Measurements from ENCODE around the gene SORCS2. TPM values are rescaled to one million over a fixed set of nuclear protein-coding genes. Genes with fewer than 3 reads are reported as not detected.

Gene SORCS2
- total RNA-seq, 4 donors from 2014 or later, result 0.07 to 1.2 (median 0.11) TPM

DNA sequence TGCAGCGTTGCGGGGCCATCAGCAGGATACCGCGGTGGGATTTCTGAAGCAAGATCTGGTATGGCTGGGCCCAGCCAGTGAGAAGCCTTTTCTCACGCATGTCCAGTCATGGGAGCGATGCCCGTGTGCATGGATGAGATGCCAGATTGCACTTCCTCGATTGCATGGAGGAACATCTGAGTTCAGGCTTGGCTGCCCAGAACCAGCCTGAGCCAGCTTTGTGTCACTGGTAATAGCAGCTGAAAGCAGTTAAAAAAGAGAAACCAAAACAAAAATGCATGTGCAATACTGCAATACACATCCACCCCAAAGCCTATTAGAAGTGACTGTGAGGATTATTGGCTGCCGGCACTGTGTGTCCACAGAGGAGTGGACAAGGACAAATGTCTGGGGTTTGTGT, 183.1 kb downstream of the SORCS2 start:
- Histone ChIP-seq H3K9me3 (no peaks in the 10 kb centered on the region), H3K27me3 (peaks cover 0 to 28% (median 20%) of the 10 kb centered on the region in 3 donors), H3K36me3 (no peaks in the 10 kb centered on the region), H3K4me1 (no peaks in the 10 kb centered on the region), H3K27ac (no peak overlapping the region), H3K4me3 (no peak overlapping the region)
- TF ChIP-seq POLR2A (IDR thresholded peaks at IDR 0.05), result no peak
- TF ChIP-seq, protein P1, sequence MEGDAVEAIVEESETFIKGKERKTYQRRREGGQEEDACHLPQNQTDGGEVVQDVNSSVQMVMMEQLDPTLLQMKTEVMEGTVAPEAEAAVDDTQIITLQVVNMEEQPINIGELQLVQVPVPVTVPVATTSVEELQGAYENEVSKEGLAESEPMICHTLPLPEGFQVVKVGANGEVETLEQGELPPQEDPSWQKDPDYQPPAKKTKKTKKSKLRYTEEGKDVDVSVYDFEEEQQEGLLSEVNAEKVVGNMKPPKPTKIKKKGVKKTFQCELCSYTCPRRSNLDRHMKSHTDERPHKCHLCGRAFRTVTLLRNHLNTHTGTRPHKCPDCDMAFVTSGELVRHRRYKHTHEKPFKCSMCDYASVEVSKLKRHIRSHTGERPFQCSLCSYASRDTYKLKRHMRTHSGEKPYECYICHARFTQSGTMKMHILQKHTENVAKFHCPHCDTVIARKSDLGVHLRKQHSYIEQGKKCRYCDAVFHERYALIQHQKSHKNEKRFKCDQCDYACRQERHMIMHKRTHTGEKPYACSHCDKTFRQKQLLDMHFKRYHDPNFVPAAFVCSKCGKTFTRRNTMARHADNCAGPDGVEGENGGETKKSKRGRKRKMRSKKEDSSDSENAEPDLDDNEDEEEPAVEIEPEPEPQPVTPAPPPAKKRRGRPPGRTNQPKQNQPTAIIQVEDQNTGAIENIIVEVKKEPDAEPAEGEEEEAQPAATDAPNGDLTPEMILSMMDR (IDR thresholded peaks at IDR 0.05 in 4 of 5, conservative IDR thresholded peaks at IDR 0.05 in 1 of 5), result no peak
- ATAC-seq (no peak), DNase-seq (no peak)
- intact Hi-C loops (cut with DNase I; ENCODE audit: low total_unique reads) (no loop called here), in situ Hi-C loops (cut with MboI; ENCODE audit: low sequenced_read_pairs in 4 of 4) (no loop called here)

- Histone ChIP-seq H3K9me3 (no peaks in the 10 kb centered on the region), H3K4me1 (no peaks in the 10 kb centered on the region), H3K27ac (no peak overlapping the region), H3K36me3 (no peaks in the 10 kb centered on the region), H3K27me3 (peaks cover 0 to 28% (median 20%) of the 10 kb centered on the region in 3 donors), H3K4me3 (no peak overlapping the region)
- ATAC-seq (no peak), DNase-seq (no peak)
- intact Hi-C loops (cut with DNase I; ENCODE audit: low total_unique reads), result no loop called here
- in situ Hi-C loops (cut with MboI; ENCODE audit: low sequenced_read_pairs in 4 of 4), result no loop called here
- TF ChIP-seq, protein P1 (IDR thresholded peaks at IDR 0.05 in 4 of 5, conservative IDR thresholded peaks at IDR 0.05 in 1 of 5), result no peak
- no peak for TF ChIP-seq POLR2A (IDR thresholded peaks at IDR 0.05)
Measured at GRCh38 chr4:7377223-7377865, 185.0 kb downstream of the SORCS2 start.

- intact Hi-C loops (cut with DNase I; ENCODE audit: low total_unique reads), result no loop called here
- no peak for DNase-seq
- in situ Hi-C loops (cut with MboI; ENCODE audit: low sequenced_read_pairs in 4 of 4), result no loop called here
- TF ChIP-seq, protein P1 (IDR thresholded peaks at IDR 0.05 in 4 of 5, conservative IDR thresholded peaks at IDR 0.05 in 1 of 5), result no peak
- no peak for TF ChIP-seq POLR2A (IDR thresholded peaks at IDR 0.05)
- Histone ChIP-seq H3K27me3 (peaks cover 0 to 28% (median 20%) of the 10 kb centered on the region in 3 donors), H3K27ac (no peak overlapping the region), H3K4me3 (no peak overlapping the region), H3K4me1 (no peaks in the 10 kb centered on the region), H3K9me3 (no peaks in the 10 kb centered on the region), H3K36me3 (no peaks in the 10 kb centered on the region)
- no peak for ATAC-seq
Measured at GRCh38 chr4:7379186-7379585, 186.8 kb downstream of the SORCS2 start.

DNA sequence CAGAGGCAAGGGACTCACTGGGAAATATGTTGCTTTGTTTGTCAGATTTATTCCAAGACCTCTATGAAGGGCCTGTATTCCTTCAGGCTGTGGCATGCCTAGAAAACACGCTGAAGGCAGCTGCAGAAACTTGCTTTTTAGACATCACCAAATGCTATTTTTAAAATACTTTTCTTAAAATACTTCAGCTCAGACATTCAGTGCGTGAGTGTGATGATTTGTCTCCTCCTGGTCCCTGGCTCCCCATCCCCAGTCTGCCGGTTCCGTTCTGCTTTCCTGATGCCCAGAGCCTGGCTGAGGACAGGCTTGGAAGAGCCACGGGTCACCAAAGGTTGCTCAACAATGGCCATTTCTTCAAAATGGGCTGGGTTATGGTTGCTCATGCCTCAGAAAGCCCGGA, 187.4 kb downstream of the SORCS2 start:
- no peak for TF ChIP-seq POLR2A (IDR thresholded peaks at IDR 0.05)
- no peak overlapping the region for H3K27ac ChIP-seq
- H3K4me1 ChIP-seq, result no peaks in the 10 kb centered on the region
- H3K36me3 ChIP-seq, result no peaks in the 10 kb centered on the region
- H3K27me3 ChIP-seq, result peaks cover 0 to 25% (median 20%) of the 10 kb centered on the region in 3 donors
- ATAC-seq (no peak), DNase-seq (no peak)
- no peak overlapping the region for H3K4me3 ChIP-seq
- intact Hi-C loops (cut with DNase I; ENCODE audit: low total_unique reads), result no loop called here
- in situ Hi-C loops (cut with MboI; ENCODE audit: low sequenced_read_pairs in 4 of 4), result no loop called here
- no peaks in the 10 kb centered on the region for H3K9me3 ChIP-seq

DNA sequence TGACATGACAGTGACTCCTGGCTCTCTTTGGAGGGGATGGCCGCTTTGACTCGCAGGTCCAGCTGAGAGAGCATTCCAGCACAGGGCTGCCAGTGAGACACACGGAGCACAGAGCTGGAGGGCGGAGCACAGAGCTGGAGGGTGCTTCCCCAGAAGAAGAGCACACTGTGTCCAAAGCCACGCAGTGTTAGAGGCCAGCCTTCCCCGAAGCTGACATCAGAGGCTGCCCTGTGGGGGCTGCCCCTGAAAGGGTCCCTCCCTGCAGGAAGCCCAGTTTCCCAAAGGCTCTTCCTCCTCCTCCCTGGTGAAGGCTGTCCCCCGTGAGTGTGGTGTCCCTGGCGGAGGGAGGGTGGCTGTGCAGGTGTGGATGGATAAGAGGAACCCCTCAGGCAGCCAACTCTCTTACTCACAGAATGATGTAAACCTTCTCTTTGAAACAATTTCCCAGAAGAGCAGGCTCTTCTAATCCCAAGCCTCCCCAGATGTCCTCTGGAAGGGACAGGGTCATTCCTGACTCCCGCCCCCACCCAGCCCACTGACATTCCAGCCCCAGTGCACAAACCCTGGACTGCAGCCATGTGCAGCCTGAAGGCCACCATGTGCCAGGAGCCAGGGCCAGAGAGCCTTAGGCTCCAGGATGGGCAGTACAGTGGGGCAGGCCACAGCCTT, 189.0 kb downstream of the SORCS2 start:
- no peak overlapping the region for H3K27ac ChIP-seq
- H3K36me3 ChIP-seq, result no peaks in the 10 kb centered on the region
- H3K27me3 ChIP-seq, result peaks cover 0 to 24% (median 20%) of the 10 kb centered on the region in 3 donors
- DNase-seq (peak in 1 of 2 donors; percentile 7), ATAC-seq (peak in 1 of 2 donors; percentile 33)
- H3K4me1 ChIP-seq, result no peaks in the 10 kb centered on the region
- in situ Hi-C loops (cut with MboI; ENCODE audit: low sequenced_read_pairs in 4 of 4), result no loop called here
- intact Hi-C loops (cut with DNase I; ENCODE audit: low total_unique reads), result no loop called here
- no peak for TF ChIP-seq POLR2A (IDR thresholded peaks at IDR 0.05)
- TF ChIP-seq, protein P1 (IDR thresholded peaks at IDR 0.05 in 4 of 5, conservative IDR thresholded peaks at IDR 0.05 in 1 of 5), result no peak
- H3K4me3 ChIP-seq, result no peak overlapping the region
- H3K9me3 ChIP-seq, result no peaks in the 10 kb centered on the region

Measured in gastrocnemius medialis (tissue), 4 donors.